PC-9 (cell line): ENCODE results near the gene ALDH9A1. TPM values are rescaled to one million over a fixed set of nuclear protein-coding genes. Genes with fewer than 3 reads are reported as not detected.
"Not testable (repeated sequence)": the region's sequence is repeated elsewhere in the genome, so short reads cannot be mapped to it uniquely, and the experiment has no call there.

Source experiments
- BruUV-seq: library from RNA; stranded (reverse); fragments of 400-500 nt; replicated peaks from 2 replicates; lab custom pipeline; 2021; lab: Mats Ljungman, UMichigan
- CTCF ChIA-PET: fragments of 300-600 bp; sonication (Branson Sonifier 250); formaldehyde crosslinking; loops from one replicate; lab custom pipeline; 2022; ENCODE audit warnings: antibody characterized with exemption; lab: Charles Lee
- POLR2A ChIA-PET: fragments of 300-600 bp; sonication (Branson Sonifier 250); formaldehyde crosslinking; loops from one replicate; lab custom pipeline; 2022; ENCODE audit warnings: antibody characterized with exemption; ENCODE audit not compliant: unreplicated experiment; lab: Charles Lee
- DNase-seq, 2 experiments: peaks; one replicate each; pipeline versions ENCODE4 v3.0.0 to v3.0.0-alpha.2; 2015 to 2022; ENCODE audit warnings: mixed read lengths in 1 of 2
- H2AFZ ChIP-seq: fragments of 200-600 bp; sonication (generic); 2 replicates; pipeline ENCODE4 v1.8.1; 2017; ENCODE audit warnings: antibody characterized with exemption
- H3F3A ChIP-seq: fragments of 200-600 bp; sonication (generic); 2 replicates; pipeline ENCODE4 v1.8.1; 2017; ENCODE audit warnings: antibody characterized with exemption, mild to moderate bottlenecking, low read depth; ENCODE audit not compliant: insufficient read depth
- H3K27ac ChIP-seq: fragments of 200-600 bp; sonication (generic); 2 replicates; pipeline ENCODE4 v1.6.1; 2016; ENCODE audit warnings: mixed run types
- H3K27me3 ChIP-seq: fragments of 200-600 bp; sonication (generic); 2 replicates; pipeline ENCODE4 v1.6.1; 2016; ENCODE audit warnings: low read depth, mixed run types; ENCODE audit not compliant: insufficient read depth
- H3K36me3 ChIP-seq: fragments of 200-600 bp; sonication (generic); 2 replicates; pipeline ENCODE4 v1.6.1; 2016; ENCODE audit warnings: low read depth, mixed run types
- H3K4me1 ChIP-seq: fragments of 200-600 bp; sonication (generic); replicated peaks from 2 replicates; pipeline ENCODE4 v1.6.1; 2016; ENCODE audit warnings: mixed run types; ENCODE audit not compliant: insufficient read depth
- H3K4me2 ChIP-seq: fragments of 200-600 bp; sonication (generic); 2 replicates; pipeline ENCODE4 v1.6.1; 2017; ENCODE audit warnings: mixed run types
- H3K4me3 ChIP-seq: fragments of 200-600 bp; sonication (generic); 2 replicates; pipeline ENCODE4 v1.6.1; 2016; ENCODE audit warnings: mixed run types
- H3K79me2 ChIP-seq: fragments of 200-600 bp; sonication (generic); 2 replicates; pipeline ENCODE4 v1.6.1; 2017; ENCODE audit warnings: low read depth, mixed run types
- H3K9me2 ChIP-seq: fragments of 200-600 bp; sonication (generic); 2 replicates; pipeline ENCODE4 v1.8.1; 2017; ENCODE audit warnings: mild to moderate bottlenecking; ENCODE audit not compliant: insufficient read depth
- H3K9me3 ChIP-seq: fragments of 200-600 bp; sonication (generic); 2 replicates; pipeline ENCODE4 v1.8.1; 2016; ENCODE audit warnings: low read depth; ENCODE audit not compliant: insufficient read depth
- H4K20me1 ChIP-seq: fragments of 200-600 bp; sonication (generic); 2 replicates; pipeline ENCODE4 v1.8.1; 2017; ENCODE audit not compliant: insufficient read depth
- CTCF ChIP-seq: fragments of 200-600 bp; sonication (generic); conservative IDR thresholded peaks from 2 replicates; pipeline ENCODE4 v1.6.1; 2017; ENCODE audit warnings: mixed run types, antibody characterized with exemption, mild to moderate bottlenecking, moderate library complexity
- EZH2 ChIP-seq: fragments of 200-600 bp; sonication (generic); IDR thresholded peaks from 2 replicates; pipeline ENCODE4 v1.8.0; 2017; ENCODE audit warnings: antibody characterized with exemption, low read depth
- intact Hi-C: fragments of 100-400 bp; cut with micrococcal nuclease; formaldehyde crosslinking; loops from one replicate; pipeline ENCODE4 v1.10.0; 2022; ENCODE audit not compliant: unreplicated experiment
- total RNA-seq: library from RNA; stranded (reverse); gene quantifications from 2 replicates; pipeline ENCODE4 v1.2.3, GENCODE V29; 2021

The ALDH9A1 gene
- total RNA-seq, 1 experiment from 2014 or later: 42.5 TPM

- ChIA-PET POLR2A (no interaction called here), CTCF (no interaction called here)
- Histone ChIP-seq H3K79me2 (no peaks in the 10 kb centered on the region), H4K20me1 (no peaks in the 10 kb centered on the region), H3K9me3 (0 out of 2 replicates have a peak, but pooled peaks cover 2% of the 10 kb centered on the region), H3K27ac (no peak overlapping the region), H3K4me1 (no peaks in the 10 kb centered on the region), H3K4me2 (no peak overlapping the region), H3K4me3 (no peak overlapping the region), H3K36me3 (no peaks in the 10 kb centered on the region), H3K27me3 (no peaks in the 10 kb centered on the region), H3F3A (no peaks in the 10 kb centered on the region), H2AFZ (no peak overlapping the region), H3K9me2 (no peaks in the 10 kb centered on the region)
- BruUV-seq: no TSS peak
- DNase-seq: no peak
- TF ChIP-seq EZH2 (no peak), CTCF (no peak)
- intact Hi-C loops: no loop called here
These were observed 9.8 kb upstream of the ALDH9A1 start for GRCh38 chr1:165707984-165708706.

GRCh38 chr1:165703648-165704047 lies 5.3 kb upstream of the ALDH9A1 start:
- no peaks in the 10 kb centered on the region for H3K27me3 ChIP-seq
- H3K4me2 ChIP-seq: no peak overlapping the region
- H3K9me2 ChIP-seq: no peaks in the 10 kb centered on the region
- ChIA-PET POLR2A (no interaction called here), CTCF (no interaction called here)
- H2AFZ ChIP-seq: no peak overlapping the region
- TF ChIP-seq CTCF (no peak), EZH2 (no peak)
- H3K4me3 ChIP-seq: no peak overlapping the region
- no peaks in the 10 kb centered on the region for H3K9me3 ChIP-seq
- BruUV-seq: no TSS peak
- H3F3A ChIP-seq: 0 out of 2 replicates have a peak, but pooled peaks cover 3% of the 10 kb centered on the region
- DNase-seq: no peak
- H3K4me1 ChIP-seq: no peaks in the 10 kb centered on the region
- no peaks in the 10 kb centered on the region for H4K20me1 ChIP-seq
- intact Hi-C loops: no loop called here
- H3K79me2 ChIP-seq: no peaks in the 10 kb centered on the region
- no peaks in the 10 kb centered on the region for H3K36me3 ChIP-seq
- H3K27ac ChIP-seq: no peak overlapping the region

GRCh38 chr1:165701922-165702321 lies 3.6 kb upstream of the ALDH9A1 start:
- H3K9me2 ChIP-seq, H3K79me2 ChIP-seq, H3K4me2 ChIP-seq, BruUV-seq, H3K27me3 ChIP-seq, intact Hi-C loops, H3K27ac ChIP-seq, H3K36me3 ChIP-seq, H3K4me1 ChIP-seq, CTCF ChIA-PET, H2AFZ ChIP-seq, H3K9me3 ChIP-seq, DNase-seq, H3K4me3 ChIP-seq, H4K20me1 ChIP-seq: not testable (repeated sequence)
- POLR2A ChIA-PET: interaction anchor here (0.7 kb wide), 1 partner anchor 71 kb away, joined by 3 read pairs; the partner anchor contains the start of gene MGST3
- peaks cover 10% of the 10 kb centered on the region; the same call in 1 of the 2 replicates for H3F3A ChIP-seq
